Naive thymus-derived CD4-positive, alpha-beta T cell (primary cell): ENCODE data around the gene OR5J2. TPM values are rescaled to one million over a fixed set of nuclear protein-coding genes. Genes with fewer than 3 reads are reported as not detected.

Experiments used
- ATAC-seq: fragments of 150-1000 bp; cut with Tn5 transposase; 2 replicates; pipeline ENCODE4 v1.10.0; 2021; ENCODE audit warnings: mild to moderate bottlenecking, moderate library complexity
- CTCF ChIA-PET: fragments of 350-600 bp; sonication (Branson Sonifier 250); formaldehyde crosslinking; loops from one replicate; lab custom pipeline; 2021; ENCODE audit warnings: antibody characterized with exemption; lab: Charles Lee
- POLR2A ChIA-PET: fragments of 350-600 bp; sonication (Branson Sonifier 250); formaldehyde crosslinking; loops from one replicate; lab custom pipeline; 2021; ENCODE audit warnings: antibody characterized with exemption, inconsistent platforms; lab: Charles Lee
- DNase-seq, 9 donors: peaks; one replicate each; pipeline versions ENCODE4 v3.0.0 to v3.0.0-alpha.2; 2020 to 2022; ENCODE audit warnings: mixed read lengths in 1 of 9
- H3K27ac ChIP-seq: one replicate; pipeline ENCODE4 v1.7.0; 2013; ENCODE audit warnings: mild to moderate bottlenecking, low read depth, low read length, moderate library complexity
- H3K27me3 ChIP-seq, 2 donors: one replicate each; pipeline ENCODE4 v1.7.0; 2013; ENCODE audit warnings: low read length in 2 of 2, mild to moderate bottlenecking in 2 of 2, moderate library complexity in 2 of 2; ENCODE audit not compliant: control insufficient read depth in 2 of 2, insufficient read depth in 2 of 2
- H3K36me3 ChIP-seq, 3 experiments: 1 replicate in 2 of 3; 2 replicates in 1 of 3; pipeline ENCODE4 v1.7.0; 2013; ENCODE audit warnings: low read length in 3 of 3, mild to moderate bottlenecking in 3 of 3, moderate library complexity in 1 of 3; ENCODE audit not compliant: insufficient read depth in 3 of 3, control insufficient read depth in 2 of 3
- H3K4me1 ChIP-seq, 2 donors: one replicate each; pipeline ENCODE4 v1.7.0; 2013; ENCODE audit warnings: low read length in 2 of 2, mild to moderate bottlenecking in 2 of 2, moderate library complexity in 1 of 2; ENCODE audit not compliant: control insufficient read depth in 2 of 2, insufficient read depth in 2 of 2
- H3K4me3 ChIP-seq: 2 replicates; pipeline ENCODE4 v1.7.0; 2013; ENCODE audit warnings: mild to moderate bottlenecking, low read length
- H3K9me3 ChIP-seq, 3 experiments: 1 replicate in 2 of 3; 2 replicates in 1 of 3; pipeline ENCODE4 v1.7.0; 2013; ENCODE audit warnings: low read length in 3 of 3; ENCODE audit not compliant: control insufficient read depth in 2 of 3
- H3K27ac Mint-ChIP-seq, 9 donors: one replicate each; pipeline ENCODE4 v1.8.0; 2020 to 2022; ENCODE audit warnings: mixed read lengths in 9 of 9, mild to moderate bottlenecking in 8 of 9, moderate library complexity in 5 of 9, inconsistent platforms in 2 of 9
- H3K27me3 Mint-ChIP-seq, 5 donors: one replicate each; pipeline ENCODE4 v1.8.0; 2021 to 2022; ENCODE audit warnings: mixed read lengths in 5 of 5, mild to moderate bottlenecking in 1 of 5
- H3K36me3 Mint-ChIP-seq, 5 donors: one replicate each; pipeline ENCODE4 v1.8.0; 2020 to 2022; ENCODE audit warnings: mixed read lengths in 5 of 5, mild to moderate bottlenecking in 3 of 5, inconsistent platforms in 1 of 5
- H3K4me1 Mint-ChIP-seq, 7 donors: one replicate each; pipeline ENCODE4 v1.8.0; 2020 to 2022; ENCODE audit warnings: mixed read lengths in 7 of 7, mild to moderate bottlenecking in 3 of 7, inconsistent platforms in 1 of 7
- H3K4me3 Mint-ChIP-seq, 10 donors: one replicate each; pipeline ENCODE4 v1.8.0; 2020 to 2022; ENCODE audit warnings: mild to moderate bottlenecking in 10 of 10, mixed read lengths in 10 of 10, moderate library complexity in 6 of 10, inconsistent platforms in 2 of 10
- H3K9me3 Mint-ChIP-seq, 11 donors: one replicate each; pipeline ENCODE4 v1.8.0; 2020 to 2022; ENCODE audit warnings: mixed read lengths in 11 of 11, mild to moderate bottlenecking in 4 of 11, inconsistent platforms in 1 of 11, moderate library complexity in 1 of 11
- intact Hi-C, 2 donors: fragments of 100-400 bp; cut with micrococcal nuclease; formaldehyde crosslinking; loops; one replicate each; pipeline ENCODE4 v1.15.1; 2023
- polyA plus RNA-seq, 2 donors: library from polyadenylated mRNA; unstranded; fragments of 300-500 nt; fragmentation: Illumina TruSeq; gene quantifications; one replicate each; pipeline ENCODE4 v1.2.3, GENCODE V29; 2021
- total RNA-seq, 6 experiments: library from RNA in 5 of 6; stranded (reverse) in 5 of 6; gene quantifications; 1 replicate in 5 of 6; 2 replicates in 1 of 6; pipeline ENCODE4 v1.2.3 and lab custom pipeline; 2021 to 2026

OR5J2 gene
- total and polyA plus RNA-seq, 7 experiments from 2014 or later = not detected

DNA sequence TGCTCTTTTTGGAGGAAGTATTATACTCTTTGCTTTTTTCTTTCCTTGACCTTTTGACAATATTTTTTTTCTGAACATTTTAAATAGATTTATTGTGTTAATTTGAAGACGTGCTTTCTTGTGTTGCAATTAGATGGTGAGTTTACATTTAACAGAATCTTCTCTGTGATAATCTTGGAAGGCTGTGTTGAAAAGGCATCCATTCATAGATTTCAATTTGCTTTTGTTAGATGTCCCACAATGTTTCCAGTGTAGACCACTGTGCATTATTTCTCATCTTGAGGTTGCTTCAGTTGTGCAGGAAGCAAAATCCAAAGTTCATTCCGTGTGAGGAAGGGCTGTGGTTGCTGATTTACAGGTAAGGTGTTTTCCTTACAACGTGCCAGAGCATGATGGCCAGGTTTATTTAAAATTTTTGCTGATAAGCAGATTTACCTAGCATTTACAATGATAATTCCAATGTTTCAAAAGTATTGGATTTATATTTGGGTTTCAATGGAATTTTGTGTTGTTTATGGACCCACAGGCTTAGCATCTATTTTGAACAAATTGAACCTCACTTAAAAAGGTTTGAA, 4.1 kb upstream of the OR5J2 start:
- ChIA-PET POLR2A (no interaction called here), CTCF (no interaction called here)
- no peaks in the 10 kb centered on the region for H3K27me3 ChIP-seq
- intact Hi-C loops = no loop called here
- no peak for DNase-seq
- no peaks in the 10 kb centered on the region for H3K36me3 Mint-ChIP-seq
- no peak overlapping the region for H3K27ac ChIP-seq
- H3K27ac Mint-ChIP-seq = no peak overlapping the region
- no peak overlapping the region for H3K4me3 Mint-ChIP-seq
- H3K27me3 Mint-ChIP-seq = no peaks in the 10 kb centered on the region
- H3K4me1 ChIP-seq = no peaks in the 10 kb centered on the region
- peaks cover 0 to 36% (median 4%) of the 10 kb centered on the region in 11 donors for H3K9me3 Mint-ChIP-seq
- H3K9me3 ChIP-seq = no peaks in the 10 kb centered on the region
- no peaks in the 10 kb centered on the region for H3K36me3 ChIP-seq
- no peak overlapping the region for H3K4me3 ChIP-seq
- ATAC-seq = no peak
- H3K4me1 Mint-ChIP-seq = no peaks in the 10 kb centered on the region

DNA sequence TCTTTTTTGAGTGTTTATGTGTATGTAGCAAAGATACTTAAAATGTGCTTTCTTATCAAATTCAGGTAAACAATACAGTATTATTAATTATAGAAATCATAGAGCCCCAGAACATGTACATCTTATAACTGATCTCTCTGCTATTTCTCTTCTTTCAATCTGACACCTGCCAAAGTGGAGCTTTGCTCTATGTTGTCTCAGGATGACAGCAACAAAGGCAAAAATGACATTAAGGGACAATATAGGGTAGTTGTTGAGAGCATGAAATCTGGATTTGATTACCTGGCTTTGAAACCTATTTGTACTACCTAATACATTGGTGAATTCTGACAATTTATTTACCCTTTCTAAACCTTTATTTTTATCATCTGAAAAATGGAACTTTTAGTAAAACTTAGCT, 7.0 kb downstream of the OR5J2 start:
- H3K4me1 Mint-ChIP-seq = no peaks in the 10 kb centered on the region
- peaks cover 2 to 32% (median 15%) of the 10 kb centered on the region in 11 donors for H3K9me3 Mint-ChIP-seq
- peaks cover 0 to 3% (median 0%) of the 10 kb centered on the region in 5 donors for H3K36me3 Mint-ChIP-seq
- H3K27me3 ChIP-seq = no peaks in the 10 kb centered on the region
- no peak overlapping the region for H3K4me3 Mint-ChIP-seq
- no peak for ATAC-seq
- ChIA-PET POLR2A (no interaction called here), CTCF (no interaction called here)
- H3K4me1 ChIP-seq = no peaks in the 10 kb centered on the region
- H3K27ac Mint-ChIP-seq = no peak overlapping the region
- H3K27me3 Mint-ChIP-seq = no peaks in the 10 kb centered on the region
- peaks cover 0 to 8% (median 0%) of the 10 kb centered on the region in 3 experiments for H3K9me3 ChIP-seq
- no peak for DNase-seq
- no peaks in the 10 kb centered on the region for H3K36me3 ChIP-seq
- intact Hi-C loops = no loop called here
- no peak overlapping the region for H3K4me3 ChIP-seq
- H3K27ac ChIP-seq = no peak overlapping the region

DNA sequence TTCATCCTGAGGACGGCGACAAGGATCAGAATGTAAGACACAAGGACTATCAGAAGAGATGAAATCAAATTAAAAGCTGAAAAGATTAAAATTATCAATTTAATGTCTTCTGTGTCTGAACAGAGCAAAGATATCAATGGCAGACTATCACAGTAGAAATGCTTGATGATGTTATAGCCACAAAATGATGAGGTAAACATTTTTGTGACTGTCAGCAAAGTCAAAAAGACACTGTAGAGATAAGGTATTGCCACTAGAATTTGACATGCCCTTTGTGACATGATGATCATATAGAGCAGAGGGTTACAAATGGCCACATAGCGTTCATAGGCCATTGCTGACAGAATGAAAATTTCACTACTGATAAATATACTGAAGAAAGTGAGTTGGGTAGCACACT, 12.2 kb downstream of the OR5J2 start:
- Mint-ChIP-seq H3K4me1 (no peaks in the 10 kb centered on the region), H3K27ac (no peak overlapping the region), H3K9me3 (peaks cover 3 to 28% (median 11%) of the 10 kb centered on the region in 11 donors), H3K27me3 (no peaks in the 10 kb centered on the region), H3K4me3 (no peak overlapping the region), H3K36me3 (no peaks in the 10 kb centered on the region)
- CTCF ChIA-PET = no interaction called here
- DNase-seq (no peak), ATAC-seq (no peak)
- H3K4me3 ChIP-seq = no peak overlapping the region
- no peaks in the 10 kb centered on the region for H3K27me3 ChIP-seq
- intact Hi-C loops = no loop called here
- POLR2A ChIA-PET = no interaction called here
- H3K36me3 ChIP-seq = no peaks in the 10 kb centered on the region
- H3K27ac ChIP-seq = no peak overlapping the region
- H3K9me3 ChIP-seq = no peaks in the 10 kb centered on the region
- no peaks in the 10 kb centered on the region for H3K4me1 ChIP-seq

DNA sequence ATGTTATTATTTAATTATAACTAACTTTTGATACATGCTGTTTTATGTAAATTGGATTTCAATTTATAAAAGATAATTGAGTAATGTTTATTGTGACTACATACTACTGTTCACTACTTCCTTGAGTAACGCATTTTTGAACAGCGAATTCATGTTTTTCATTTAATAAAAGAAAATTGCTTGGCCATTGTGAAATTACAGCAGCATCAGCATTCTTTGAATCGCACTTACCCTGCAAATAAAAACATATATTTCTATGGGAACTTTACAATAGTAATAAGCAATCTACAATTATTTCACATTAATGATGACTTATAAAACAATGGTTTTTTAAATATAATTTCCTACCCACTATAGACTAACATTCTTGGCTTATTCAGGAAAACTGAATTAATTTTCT, 20.3 kb downstream of the OR5J2 start:
- H3K4me3 Mint-ChIP-seq = no peak overlapping the region
- no peak overlapping the region for H3K27ac Mint-ChIP-seq
- peaks cover 0 to 22% (median 5%) of the 10 kb centered on the region in 11 donors for H3K9me3 Mint-ChIP-seq
- H3K27me3 Mint-ChIP-seq = no peaks in the 10 kb centered on the region
- no peaks in the 10 kb centered on the region for H3K4me1 Mint-ChIP-seq
- Histone ChIP-seq H3K4me3 (no peak overlapping the region), H3K27ac (no peak overlapping the region), H3K4me1 (no peaks in the 10 kb centered on the region), H3K27me3 (no peaks in the 10 kb centered on the region), H3K9me3 (no peaks in the 10 kb centered on the region), H3K36me3 (no peaks in the 10 kb centered on the region)
- DNase-seq (no peak), ATAC-seq (no peak)
- no peaks in the 10 kb centered on the region for H3K36me3 Mint-ChIP-seq
- ChIA-PET CTCF (no interaction called here), POLR2A (no interaction called here)
- intact Hi-C loops = no loop called here

DNA sequence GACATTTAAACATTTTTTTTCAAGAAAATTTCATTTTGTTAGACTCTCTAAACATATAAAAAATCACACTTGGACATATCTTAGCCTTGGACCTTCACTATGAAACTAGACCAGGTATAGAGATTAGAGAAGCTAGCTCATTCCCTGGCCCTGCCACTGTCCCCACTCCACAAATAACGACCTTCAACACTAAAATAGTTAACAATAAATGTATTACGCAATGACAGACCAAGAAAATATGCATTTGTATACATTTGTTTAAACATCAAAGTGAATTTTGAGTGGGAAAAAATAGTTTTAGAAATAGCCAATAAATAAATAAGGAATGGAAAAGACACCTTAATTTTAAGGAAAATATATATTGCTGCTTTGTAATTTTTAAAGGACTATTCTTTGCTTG, 20.9 kb downstream of the OR5J2 start:
- Histone ChIP-seq H3K4me3 (no peak overlapping the region), H3K9me3 (no peaks in the 10 kb centered on the region), H3K27ac (no peak overlapping the region), H3K36me3 (no peaks in the 10 kb centered on the region), H3K27me3 (no peaks in the 10 kb centered on the region), H3K4me1 (no peaks in the 10 kb centered on the region)
- no peak for ATAC-seq
- H3K4me1 Mint-ChIP-seq = no peaks in the 10 kb centered on the region
- H3K36me3 Mint-ChIP-seq = no peaks in the 10 kb centered on the region
- peaks cover 0 to 22% (median 5%) of the 10 kb centered on the region in 11 donors for H3K9me3 Mint-ChIP-seq
- intact Hi-C loops = no loop called here
- no peak overlapping the region for H3K27ac Mint-ChIP-seq
- DNase-seq = no peak
- CTCF ChIA-PET = no interaction called here
- H3K4me3 Mint-ChIP-seq = no peak overlapping the region
- POLR2A ChIA-PET = no interaction called here
- no peaks in the 10 kb centered on the region for H3K27me3 Mint-ChIP-seq

DNA sequence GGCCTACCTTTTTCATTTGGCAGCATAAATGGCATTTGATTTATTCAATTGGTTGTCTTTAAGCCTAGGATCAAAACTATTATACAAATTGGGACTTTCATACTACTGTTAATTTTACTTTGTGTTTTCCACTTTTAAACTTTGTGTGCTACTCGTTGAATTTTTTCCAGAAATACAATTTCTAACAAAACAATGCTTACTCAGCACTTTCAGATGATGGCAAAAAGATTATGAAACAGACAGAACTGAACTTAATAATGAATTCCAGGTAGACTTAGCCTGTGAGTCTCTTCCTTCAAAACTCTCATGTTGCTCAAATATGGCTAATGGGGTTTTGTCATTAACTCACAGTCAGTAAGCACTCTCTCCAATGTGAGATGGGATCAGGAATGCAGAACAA, 31.4 kb downstream of the OR5J2 start:
- Histone ChIP-seq H3K4me3 (no peak overlapping the region), H3K4me1 (no peaks in the 10 kb centered on the region), H3K27ac (no peak overlapping the region), H3K9me3 (peaks cover 0 to 4% (median 3%) of the 10 kb centered on the region in 3 experiments), H3K27me3 (no peaks in the 10 kb centered on the region), H3K36me3 (no peaks in the 10 kb centered on the region)
- H3K27ac Mint-ChIP-seq = no peak overlapping the region
- no peaks in the 10 kb centered on the region for H3K27me3 Mint-ChIP-seq
- H3K4me3 Mint-ChIP-seq = no peak overlapping the region
- POLR2A ChIA-PET = no interaction called here
- CTCF ChIA-PET = no interaction called here
- ATAC-seq = no peak
- no peaks in the 10 kb centered on the region for H3K4me1 Mint-ChIP-seq
- intact Hi-C loops = no loop called here
- peaks cover 0 to 10% (median 0%) of the 10 kb centered on the region in 5 donors for H3K36me3 Mint-ChIP-seq
- DNase-seq = no peak
- H3K9me3 Mint-ChIP-seq = peaks cover 2 to 22% (median 17%) of the 10 kb centered on the region in 11 donors

DNA sequence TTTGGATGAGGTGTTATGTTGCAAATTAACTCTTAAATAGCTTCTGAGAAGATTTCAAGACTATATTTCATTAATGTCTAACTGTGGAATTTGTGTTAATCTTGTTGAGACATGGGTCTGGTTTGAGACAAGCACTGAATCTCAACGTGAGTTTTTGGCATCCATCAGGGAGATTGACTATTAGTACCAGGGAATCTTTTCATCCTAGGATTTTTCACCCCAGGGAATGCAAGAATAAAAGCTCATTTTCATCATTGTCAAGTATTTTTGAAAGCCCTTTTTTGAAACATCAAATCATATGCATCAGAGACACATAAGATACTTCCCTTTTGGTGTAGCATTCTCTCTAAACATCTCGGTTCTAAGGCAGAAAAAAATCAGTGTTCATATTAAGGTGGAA, 38.1 kb downstream of the OR5J2 start:
- ATAC-seq (no peak), DNase-seq (no peak)
- intact Hi-C loops = no loop called here
- Histone ChIP-seq H3K9me3 (peaks cover 0 to 4% (median 0%) of the 10 kb centered on the region in 3 experiments), H3K4me1 (no peaks in the 10 kb centered on the region), H3K4me3 (no peak overlapping the region), H3K36me3 (no peaks in the 10 kb centered on the region), H3K27me3 (no peaks in the 10 kb centered on the region), H3K27ac (no peak overlapping the region)
- Mint-ChIP-seq H3K9me3 (peaks cover 5 to 43% (median 20%) of the 10 kb centered on the region in 11 donors), H3K4me3 (no peak overlapping the region), H3K27ac (no peak overlapping the region), H3K4me1 (no peaks in the 10 kb centered on the region), H3K27me3 (no peaks in the 10 kb centered on the region), H3K36me3 (peaks cover 0 to 10% (median 0%) of the 10 kb centered on the region in 5 donors)
- ChIA-PET POLR2A (no interaction called here), CTCF (no interaction called here)
